PC-9 (cell line): ENCODE data around the gene FMO5. TPM values are rescaled to one million over a fixed set of nuclear protein-coding genes. Genes with fewer than 3 reads are reported as not detected.
A peak's percentile ranks its signal among the peaks of the same experiment; 100 is the strongest.

ENCODE experiments used
- BruUV-seq: library from RNA; stranded (reverse); fragments of 400-500 nt; replicated peaks from 2 replicates; lab custom pipeline; 2021; lab: Mats Ljungman, UMichigan
- CTCF ChIA-PET: fragments of 300-600 bp; sonication (Branson Sonifier 250); formaldehyde crosslinking; loops from one replicate; lab custom pipeline; 2022; ENCODE audit warnings: antibody characterized with exemption; lab: Charles Lee
- POLR2A ChIA-PET: fragments of 300-600 bp; sonication (Branson Sonifier 250); formaldehyde crosslinking; loops from one replicate; lab custom pipeline; 2022; ENCODE audit warnings: antibody characterized with exemption; ENCODE audit not compliant: unreplicated experiment; lab: Charles Lee
- DNase-seq, 2 experiments: peaks; one replicate each; pipeline versions ENCODE4 v3.0.0 to v3.0.0-alpha.2; 2015 to 2022; ENCODE audit warnings: mixed read lengths in 1 of 2
- H2AFZ ChIP-seq: fragments of 200-600 bp; sonication (generic); 2 replicates; pipeline ENCODE4 v1.8.1; 2017; ENCODE audit warnings: antibody characterized with exemption
- H3F3A ChIP-seq: fragments of 200-600 bp; sonication (generic); 2 replicates; pipeline ENCODE4 v1.8.1; 2017; ENCODE audit warnings: antibody characterized with exemption, mild to moderate bottlenecking, low read depth; ENCODE audit not compliant: insufficient read depth
- H3K27ac ChIP-seq: fragments of 200-600 bp; sonication (generic); 2 replicates; pipeline ENCODE4 v1.6.1; 2016; ENCODE audit warnings: mixed run types
- H3K27me3 ChIP-seq: fragments of 200-600 bp; sonication (generic); 2 replicates; pipeline ENCODE4 v1.6.1; 2016; ENCODE audit warnings: low read depth, mixed run types; ENCODE audit not compliant: insufficient read depth
- H3K36me3 ChIP-seq: fragments of 200-600 bp; sonication (generic); 2 replicates; pipeline ENCODE4 v1.6.1; 2016; ENCODE audit warnings: low read depth, mixed run types
- H3K4me1 ChIP-seq: fragments of 200-600 bp; sonication (generic); replicated peaks from 2 replicates; pipeline ENCODE4 v1.6.1; 2016; ENCODE audit warnings: mixed run types; ENCODE audit not compliant: insufficient read depth
- H3K4me2 ChIP-seq: fragments of 200-600 bp; sonication (generic); 2 replicates; pipeline ENCODE4 v1.6.1; 2017; ENCODE audit warnings: mixed run types
- H3K4me3 ChIP-seq: fragments of 200-600 bp; sonication (generic); 2 replicates; pipeline ENCODE4 v1.6.1; 2016; ENCODE audit warnings: mixed run types
- H3K79me2 ChIP-seq: fragments of 200-600 bp; sonication (generic); 2 replicates; pipeline ENCODE4 v1.6.1; 2017; ENCODE audit warnings: low read depth, mixed run types
- H3K9me2 ChIP-seq: fragments of 200-600 bp; sonication (generic); 2 replicates; pipeline ENCODE4 v1.8.1; 2017; ENCODE audit warnings: mild to moderate bottlenecking; ENCODE audit not compliant: insufficient read depth
- H3K9me3 ChIP-seq: fragments of 200-600 bp; sonication (generic); 2 replicates; pipeline ENCODE4 v1.8.1; 2016; ENCODE audit warnings: low read depth; ENCODE audit not compliant: insufficient read depth
- H4K20me1 ChIP-seq: fragments of 200-600 bp; sonication (generic); 2 replicates; pipeline ENCODE4 v1.8.1; 2017; ENCODE audit not compliant: insufficient read depth
- CTCF ChIP-seq: fragments of 200-600 bp; sonication (generic); conservative IDR thresholded peaks from 2 replicates; pipeline ENCODE4 v1.6.1; 2017; ENCODE audit warnings: mixed run types, antibody characterized with exemption, mild to moderate bottlenecking, moderate library complexity
- EZH2 ChIP-seq: fragments of 200-600 bp; sonication (generic); IDR thresholded peaks from 2 replicates; pipeline ENCODE4 v1.8.0; 2017; ENCODE audit warnings: antibody characterized with exemption, low read depth
- intact Hi-C: fragments of 100-400 bp; cut with micrococcal nuclease; formaldehyde crosslinking; loops from one replicate; pipeline ENCODE4 v1.10.0; 2022; ENCODE audit not compliant: unreplicated experiment
- total RNA-seq: library from RNA; stranded (reverse); gene quantifications from 2 replicates; pipeline ENCODE4 v1.2.3, GENCODE V29; 2021

Gene FMO5
- total RNA-seq, 1 experiment from 2014 or later: 1.3 TPM

- Histone ChIP-seq H3K79me2 (peaks cover 58% of the 10 kb centered on the region), H3K9me3 (no peaks in the 10 kb centered on the region), H3K9me2 (no peaks in the 10 kb centered on the region), H3K27me3 (no peaks in the 10 kb centered on the region), H3K36me3 (0 out of 2 replicates have a peak, but pooled peaks cover 4% of the 10 kb centered on the region), H3K27ac (no peak overlapping the region), H4K20me1 (peaks cover 5% of the 10 kb centered on the region; the same call in 1 of the 2 replicates), H2AFZ (peak overlapping the region; percentile 97), H3F3A (no peaks in the 10 kb centered on the region), H3K4me2 (peak overlapping the region; percentile 93), H3K4me3 (peak overlapping the region; percentile 74), H3K4me1 (peaks cover 28% of the 10 kb centered on the region)
- POLR2A ChIA-PET: interaction anchor here (0.6 kb wide), 2 partner anchors 71 to 76 kb away, joined by 3 to 6 read pairs; no protein-coding TSS in a partner anchor
- CTCF ChIA-PET: interaction anchor here (0.7 kb wide), 1 partner anchor 7 kb away, joined by 3 read pairs; no protein-coding TSS in a partner anchor
- BruUV-seq: TSS peak; percentile 46
- no peak for TF ChIP-seq EZH2
- TF ChIP-seq CTCF: no peak
- intact Hi-C loops: loop anchor here (2.0 kb wide), 2 partner anchors 71 to 159 kb away; partner anchors contain the start of gene PRKAB2
- DNase-seq: no peak
Measured at GRCh38 chr1:147243841-147244240, 18.7 kb upstream of the FMO5 start.

GRCh38 chr1:147243228-147243685, 18.1 kb upstream of the FMO5 start:
- peak overlapping the region; percentile 97 for H2AFZ ChIP-seq
- peaks cover 5% of the 10 kb centered on the region; the same call in 1 of the 2 replicates for H4K20me1 ChIP-seq
- peak in 1 of 2 experiments; percentile 66 for DNase-seq
- POLR2A ChIA-PET: interaction anchor here (0.6 to 1.4 kb wide), 2 partner anchors 76 to 159 kb away, joined by 6 to 21 read pairs; no protein-coding TSS in a partner anchor
- H3K9me2 ChIP-seq: no peaks in the 10 kb centered on the region
- peaks cover 34% of the 10 kb centered on the region for H3K4me1 ChIP-seq
- H3F3A ChIP-seq: peaks cover 5% of the 10 kb centered on the region; the same call in 1 of the 2 replicates
- H3K4me3 ChIP-seq: peak overlapping the region; percentile 74
- 0 out of 2 replicates have a peak, but pooled peaks cover 4% of the 10 kb centered on the region for H3K36me3 ChIP-seq
- H3K4me2 ChIP-seq: peak overlapping the region; percentile 93
- CTCF ChIA-PET: interaction anchor here (0.7 kb wide), 1 partner anchor 8 kb away, joined by 3 read pairs; no protein-coding TSS in a partner anchor
- TF ChIP-seq CTCF (no peak; the same call in 1 of the 2 replicates), EZH2 (no peak)
- H3K27me3 ChIP-seq: no peaks in the 10 kb centered on the region
- H3K79me2 ChIP-seq: peaks cover 52% of the 10 kb centered on the region
- no peak overlapping the region for H3K27ac ChIP-seq
- H3K9me3 ChIP-seq: no peaks in the 10 kb centered on the region
- intact Hi-C loops: loop anchor here (2.0 kb wide), 2 partner anchors 70 to 158 kb away; partner anchors contain the start of gene PRKAB2
- no TSS peak for BruUV-seq

GRCh38 chr1:147242449-147243227, 17.5 kb upstream of the FMO5 start, which contains the start of gene CHD1L:
TSS of gene CHD1L (plus strand) at chr1:147242684. CDS start at chr1:147242704, 20 bp downstream.
- DNase-seq: peak; percentile 86 to 95
- TF ChIP-seq CTCF: peak; percentile 73
- no peak for TF ChIP-seq EZH2
- Histone ChIP-seq H3K9me2 (no peaks in the 10 kb centered on the region), H4K20me1 (peaks cover 5% of the 10 kb centered on the region; the same call in 1 of the 2 replicates), H3K79me2 (peaks cover 46% of the 10 kb centered on the region), H3K9me3 (no peaks in the 10 kb centered on the region), H3K36me3 (0 out of 2 replicates have a peak, but pooled peaks cover 4% of the 10 kb centered on the region), H3K27me3 (no peaks in the 10 kb centered on the region), H3K4me2 (peak within 1 kb of the TSS; percentile 93), H3K27ac (peak within 1 kb of the TSS; percentile 54), H3K4me1 (peaks cover 40% of the 10 kb centered on the region), H2AFZ (peak within 1 kb of the TSS; percentile 97), H3F3A (peaks cover 11% of the 10 kb centered on the region), H3K4me3 (peak within 1 kb of the TSS; percentile 74)
- no TSS peak for BruUV-seq
- intact Hi-C loops: loop anchor here (2.0 kb wide), 2 partner anchors 70 to 158 kb away; partner anchors contain the start of gene PRKAB2
- ChIA-PET POLR2A (interaction anchor here (0.6 to 1.4 kb wide), 2 partner anchors 158 to 739 kb away, joined by 6 to 21 read pairs; no protein-coding TSS in a partner anchor), CTCF (interaction anchor here (0.7 kb wide), 2 partner anchors 9 to 31 kb away, joined by 3 read pairs; no protein-coding TSS in a partner anchor)
